Measurements from ENCODE around the gene TAP1.

DNA sequence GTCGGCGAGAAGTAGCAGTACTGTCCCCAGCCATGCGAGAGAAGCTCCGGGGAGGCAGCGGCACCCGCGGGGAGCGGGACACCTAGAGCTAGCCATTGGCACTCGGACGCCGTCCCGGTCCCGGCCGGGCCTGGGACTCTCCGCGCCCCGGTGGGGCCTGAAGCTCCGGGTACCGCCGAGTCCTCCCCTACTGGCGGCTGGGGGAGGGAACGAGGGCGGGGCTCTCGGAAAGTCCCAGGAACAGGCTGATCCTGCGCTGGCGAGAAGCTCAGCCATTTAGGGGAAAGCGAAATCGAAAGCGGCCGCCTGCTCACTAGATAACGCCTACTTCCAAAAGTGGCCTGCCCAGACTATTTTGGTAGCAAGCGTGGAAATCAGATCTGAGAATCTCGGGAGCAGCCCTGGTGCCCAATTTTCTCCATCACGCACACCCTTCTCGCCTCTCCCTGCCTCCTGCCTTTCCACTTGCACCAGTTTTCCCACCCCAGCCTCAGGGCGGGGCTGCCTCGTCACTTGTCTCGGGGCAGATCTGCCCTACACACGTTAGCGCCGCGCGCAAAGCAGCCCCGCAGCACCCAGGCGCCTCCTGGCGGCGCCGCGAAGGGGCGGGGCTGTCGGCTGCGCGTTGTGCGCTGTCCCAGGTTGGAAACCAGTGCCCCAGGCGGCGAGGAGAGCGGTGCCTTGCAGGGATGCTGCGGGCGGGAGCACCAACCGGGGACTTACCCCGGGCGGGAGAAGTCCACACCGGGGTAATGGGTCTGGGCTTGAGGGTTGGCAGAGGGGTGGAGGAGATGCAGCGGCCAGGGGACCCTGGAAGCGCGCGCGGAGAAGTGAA, at the start of gene TAP1, which contains the start of gene PSMB9:
- TF ChIP-seq RCOR1 (IDR thresholded peaks at IDR 0.05; ENCODE audit: low read depth, low read length) (no peak), POLR2AphosphoS2 (conservative IDR thresholded peaks at IDR 0.05; ENCODE audit: low read length) (no peak), ESRRA (IDR thresholded peaks at IDR 0.05; ENCODE audit: borderline replicate concordance, low read length) (no peak), ZC3H11A (IDR thresholded peaks at IDR 0.05) (no peak), POLR2A (IDR thresholded peaks at IDR 0.05; ENCODE audit: low read length) (peak; percentile 47), EP300 (IDR thresholded peaks at IDR 0.05) (no peak), RFX5 (IDR thresholded peaks at IDR 0.05) (peak; percentile 99), ZFP36 (IDR thresholded peaks at IDR 0.05; ENCODE audit: borderline replicate concordance, partially characterized antibody) (no peak), HDAC2 (IDR thresholded peaks at IDR 0.05) (no peak), MAFK (IDR thresholded peaks at IDR 0.05; ENCODE audit: partially characterized antibody) (no peak)
- TF ChIP-seq, protein P1, sequence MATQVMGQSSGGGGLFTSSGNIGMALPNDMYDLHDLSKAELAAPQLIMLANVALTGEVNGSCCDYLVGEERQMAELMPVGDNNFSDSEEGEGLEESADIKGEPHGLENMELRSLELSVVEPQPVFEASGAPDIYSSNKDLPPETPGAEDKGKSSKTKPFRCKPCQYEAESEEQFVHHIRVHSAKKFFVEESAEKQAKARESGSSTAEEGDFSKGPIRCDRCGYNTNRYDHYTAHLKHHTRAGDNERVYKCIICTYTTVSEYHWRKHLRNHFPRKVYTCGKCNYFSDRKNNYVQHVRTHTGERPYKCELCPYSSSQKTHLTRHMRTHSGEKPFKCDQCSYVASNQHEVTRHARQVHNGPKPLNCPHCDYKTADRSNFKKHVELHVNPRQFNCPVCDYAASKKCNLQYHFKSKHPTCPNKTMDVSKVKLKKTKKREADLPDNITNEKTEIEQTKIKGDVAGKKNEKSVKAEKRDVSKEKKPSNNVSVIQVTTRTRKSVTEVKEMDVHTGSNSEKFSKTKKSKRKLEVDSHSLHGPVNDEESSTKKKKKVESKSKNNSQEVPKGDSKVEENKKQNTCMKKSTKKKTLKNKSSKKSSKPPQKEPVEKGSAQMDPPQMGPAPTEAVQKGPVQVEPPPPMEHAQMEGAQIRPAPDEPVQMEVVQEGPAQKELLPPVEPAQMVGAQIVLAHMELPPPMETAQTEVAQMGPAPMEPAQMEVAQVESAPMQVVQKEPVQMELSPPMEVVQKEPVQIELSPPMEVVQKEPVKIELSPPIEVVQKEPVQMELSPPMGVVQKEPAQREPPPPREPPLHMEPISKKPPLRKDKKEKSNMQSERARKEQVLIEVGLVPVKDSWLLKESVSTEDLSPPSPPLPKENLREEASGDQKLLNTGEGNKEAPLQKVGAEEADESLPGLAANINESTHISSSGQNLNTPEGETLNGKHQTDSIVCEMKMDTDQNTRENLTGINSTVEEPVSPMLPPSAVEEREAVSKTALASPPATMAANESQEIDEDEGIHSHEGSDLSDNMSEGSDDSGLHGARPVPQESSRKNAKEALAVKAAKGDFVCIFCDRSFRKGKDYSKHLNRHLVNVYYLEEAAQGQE (IDR thresholded peaks at IDR 0.05): peak; percentile 58; the same call in 1 of the 2 replicates
- TF ChIP-seq, protein P2, sequence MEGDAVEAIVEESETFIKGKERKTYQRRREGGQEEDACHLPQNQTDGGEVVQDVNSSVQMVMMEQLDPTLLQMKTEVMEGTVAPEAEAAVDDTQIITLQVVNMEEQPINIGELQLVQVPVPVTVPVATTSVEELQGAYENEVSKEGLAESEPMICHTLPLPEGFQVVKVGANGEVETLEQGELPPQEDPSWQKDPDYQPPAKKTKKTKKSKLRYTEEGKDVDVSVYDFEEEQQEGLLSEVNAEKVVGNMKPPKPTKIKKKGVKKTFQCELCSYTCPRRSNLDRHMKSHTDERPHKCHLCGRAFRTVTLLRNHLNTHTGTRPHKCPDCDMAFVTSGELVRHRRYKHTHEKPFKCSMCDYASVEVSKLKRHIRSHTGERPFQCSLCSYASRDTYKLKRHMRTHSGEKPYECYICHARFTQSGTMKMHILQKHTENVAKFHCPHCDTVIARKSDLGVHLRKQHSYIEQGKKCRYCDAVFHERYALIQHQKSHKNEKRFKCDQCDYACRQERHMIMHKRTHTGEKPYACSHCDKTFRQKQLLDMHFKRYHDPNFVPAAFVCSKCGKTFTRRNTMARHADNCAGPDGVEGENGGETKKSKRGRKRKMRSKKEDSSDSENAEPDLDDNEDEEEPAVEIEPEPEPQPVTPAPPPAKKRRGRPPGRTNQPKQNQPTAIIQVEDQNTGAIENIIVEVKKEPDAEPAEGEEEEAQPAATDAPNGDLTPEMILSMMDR (IDR thresholded peaks at IDR 0.05): peak; percentile 62
- TF ChIP-seq, protein P3, sequence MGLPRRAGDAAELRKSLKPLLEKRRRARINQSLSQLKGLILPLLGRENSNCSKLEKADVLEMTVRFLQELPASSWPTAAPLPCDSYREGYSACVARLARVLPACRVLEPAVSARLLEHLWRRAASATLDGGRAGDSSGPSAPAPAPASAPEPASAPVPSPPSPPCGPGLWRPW (IDR thresholded peaks at IDR 0.05): no peak
- TF ChIP-seq, protein P4, sequence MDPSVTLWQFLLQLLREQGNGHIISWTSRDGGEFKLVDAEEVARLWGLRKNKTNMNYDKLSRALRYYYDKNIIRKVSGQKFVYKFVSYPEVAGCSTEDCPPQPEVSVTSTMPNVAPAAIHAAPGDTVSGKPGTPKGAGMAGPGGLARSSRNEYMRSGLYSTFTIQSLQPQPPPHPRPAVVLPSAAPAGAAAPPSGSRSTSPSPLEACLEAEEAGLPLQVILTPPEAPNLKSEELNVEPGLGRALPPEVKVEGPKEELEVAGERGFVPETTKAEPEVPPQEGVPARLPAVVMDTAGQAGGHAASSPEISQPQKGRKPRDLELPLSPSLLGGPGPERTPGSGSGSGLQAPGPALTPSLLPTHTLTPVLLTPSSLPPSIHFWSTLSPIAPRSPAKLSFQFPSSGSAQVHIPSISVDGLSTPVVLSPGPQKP (IDR thresholded peaks at IDR 0.05; ENCODE audit: low read depth, low read length): no peak

All from A549 (cell line).